GM19324 (cell line): ENCODE measurements around the gene CCR8.
"Not testable (repeated sequence)": the region's sequence is repeated elsewhere in the genome, so short reads cannot be mapped to it uniquely, and the experiment has no call there.

Source experiments
- ATAC-seq: cut with Tn5 transposase; IDR thresholded peaks from one replicate; pipeline ENCODE4 v1.9.1; 2021; ENCODE audit warnings: mild to moderate bottlenecking, moderate library complexity; ENCODE audit not compliant: unreplicated experiment, low FRiP score

CCR8 gene

GRCh38 chr3:39346785-39347585, 17.5 kb downstream of the CCR8 start:
- ATAC-seq = no peak

- ATAC-seq = no peak
These were observed 18.0 kb downstream of the CCR8 start for GRCh38 chr3:39347586-39347876.

GRCh38 chr3:39349080-39349479, 19.6 kb downstream of the CCR8 start:
- no peak for ATAC-seq

GRCh38 chr3:39350714-39351113, 21.2 kb downstream of the CCR8 start:
- ATAC-seq = no peak

GRCh38 chr3:39351134-39351533, 21.6 kb downstream of the CCR8 start:
- not testable (repeated sequence) for ATAC-seq

- not testable (repeated sequence) for ATAC-seq
These were observed 23.8 kb downstream of the CCR8 start for GRCh38 chr3:39353168-39353927.

- ATAC-seq = no peak
These were observed 28.8 kb downstream of the CCR8 start for GRCh38 chr3:39358333-39358732.

GRCh38 chr3:39361252-39361927, 31.9 kb downstream of the CCR8 start:
- no peak for ATAC-seq

GRCh38 chr3:39362192-39362591, 32.7 kb downstream of the CCR8 start:
- no peak for ATAC-seq

- ATAC-seq = no peak
These were observed 33.3 kb downstream of the CCR8 start for GRCh38 chr3:39362812-39363211.

- ATAC-seq = not testable (repeated sequence)
These were observed 40.9 kb downstream of the CCR8 start for GRCh38 chr3:39370450-39370849.

GRCh38 chr3:39372833-39373232, 43.3 kb downstream of the CCR8 start:
- no peak for ATAC-seq

- no peak for ATAC-seq
These were observed 47.6 kb downstream of the CCR8 start for GRCh38 chr3:39376959-39377634.

GRCh38 chr3:39378088-39378487, 48.6 kb downstream of the CCR8 start:
- ATAC-seq = peak; percentile 47

GRCh38 chr3:39378957-39379777, 49.7 kb downstream of the CCR8 start:
- ATAC-seq = no peak

- no peak for ATAC-seq
These were observed 50.3 kb downstream of the CCR8 start for GRCh38 chr3:39379778-39380155.

- ATAC-seq = no peak
These were observed 51.9 kb downstream of the CCR8 start for GRCh38 chr3:39381432-39381831.
